Stimulated activated CD8-positive, alpha-beta memory T cell treated with anti-CD3 and anti-CD28 coated beads, Interleukin-15, amount 100 ng/mL, for 24 hours (primary cell): ENCODE results near the gene ACTMAP.
A peak's percentile ranks its signal among the peaks of the same experiment; 100 is the strongest.
"Not testable (repeated sequence)": the region's sequence is repeated elsewhere in the genome, so short reads cannot be mapped to it uniquely, and the experiment has no call there.

Source experiments
- DNase-seq: peaks from one replicate; pipeline ENCODE4 v3.0.0-alpha.2; 2020; ENCODE audit warnings: low read depth

The ACTMAP gene

DNA sequence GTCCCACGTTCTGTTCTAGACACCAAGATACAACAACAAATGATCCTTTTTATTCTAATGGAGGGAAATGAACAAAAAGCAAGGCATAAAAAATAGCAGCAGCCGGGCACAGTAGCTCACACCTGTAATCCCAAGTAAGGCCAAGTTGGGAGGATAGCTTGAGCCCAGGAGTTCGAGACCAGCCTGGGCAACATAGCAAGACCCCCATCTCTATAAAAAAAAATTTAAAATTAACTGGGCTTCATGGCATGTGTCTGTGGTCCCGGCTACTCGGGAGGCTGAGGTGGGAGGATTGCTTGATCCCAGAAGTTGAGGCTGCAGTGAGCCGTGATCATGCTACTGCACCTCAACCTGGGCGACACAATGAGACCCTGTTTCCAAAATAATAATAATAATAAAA is 26.1 kb upstream of the ACTMAP start:
- DNase-seq, result no peak

DNA sequence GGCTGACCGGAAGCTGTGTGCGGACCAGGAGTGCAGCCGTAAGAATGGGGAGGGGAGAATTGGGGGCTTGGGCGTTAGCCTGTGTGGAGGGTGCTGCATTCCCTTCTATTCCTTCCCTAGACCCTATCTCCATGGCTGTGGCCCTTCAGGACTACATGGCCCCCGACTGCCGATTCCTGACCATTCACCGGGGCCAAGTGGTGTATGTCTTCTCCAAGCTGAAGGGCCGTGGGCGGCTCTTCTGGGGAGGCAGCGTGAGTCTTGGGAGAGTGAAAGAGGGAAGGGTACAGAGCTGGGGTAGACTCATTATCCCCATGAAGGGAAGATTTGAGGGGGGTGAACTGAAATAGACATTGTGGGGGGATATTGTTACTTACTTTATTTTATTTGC is 25.4 kb upstream of the ACTMAP start:
- no peak for DNase-seq

DNA sequence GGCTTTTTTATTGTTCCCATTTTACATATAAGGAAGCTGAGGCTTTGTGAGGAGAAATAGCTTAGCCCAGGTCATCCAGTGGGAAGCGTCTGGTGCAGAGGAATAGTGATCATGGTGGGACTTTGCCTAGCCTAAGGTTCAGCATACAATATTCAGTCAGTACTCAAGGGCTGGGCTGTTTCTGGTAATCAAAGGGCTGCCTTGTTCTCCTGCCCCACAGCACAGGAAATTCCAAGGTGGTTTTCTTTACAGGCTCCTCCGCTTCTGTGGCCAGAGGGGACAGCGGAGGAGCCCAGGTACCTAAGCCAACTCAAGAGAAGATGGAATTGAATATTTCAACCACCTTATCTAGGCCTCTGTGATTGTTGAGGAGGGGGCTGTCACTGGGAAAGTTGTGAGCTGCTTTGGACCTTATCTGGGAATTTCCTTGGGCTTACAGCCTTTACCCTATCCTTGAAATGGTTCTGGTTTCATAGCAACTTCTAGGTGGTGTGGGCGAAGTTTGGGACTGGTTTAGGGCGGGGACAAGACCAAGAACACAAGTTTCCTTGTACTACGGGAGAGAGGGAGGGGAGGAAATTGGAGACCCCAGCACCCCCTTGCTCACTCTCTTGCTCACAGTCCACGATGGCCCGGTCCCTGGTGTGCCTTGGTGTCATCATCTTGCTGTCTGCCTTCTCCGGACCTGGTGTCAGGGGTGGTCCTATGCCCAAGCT is 24.8 kb upstream of the ACTMAP start, which contains the start of gene MIA:
Gene MIA, plus strand, starts transcription at position 606 of the 716 bp plus-strand sequence. Its CDS starts 22 bp downstream, at position 628.
- DNase-seq, result no peak

DNA sequence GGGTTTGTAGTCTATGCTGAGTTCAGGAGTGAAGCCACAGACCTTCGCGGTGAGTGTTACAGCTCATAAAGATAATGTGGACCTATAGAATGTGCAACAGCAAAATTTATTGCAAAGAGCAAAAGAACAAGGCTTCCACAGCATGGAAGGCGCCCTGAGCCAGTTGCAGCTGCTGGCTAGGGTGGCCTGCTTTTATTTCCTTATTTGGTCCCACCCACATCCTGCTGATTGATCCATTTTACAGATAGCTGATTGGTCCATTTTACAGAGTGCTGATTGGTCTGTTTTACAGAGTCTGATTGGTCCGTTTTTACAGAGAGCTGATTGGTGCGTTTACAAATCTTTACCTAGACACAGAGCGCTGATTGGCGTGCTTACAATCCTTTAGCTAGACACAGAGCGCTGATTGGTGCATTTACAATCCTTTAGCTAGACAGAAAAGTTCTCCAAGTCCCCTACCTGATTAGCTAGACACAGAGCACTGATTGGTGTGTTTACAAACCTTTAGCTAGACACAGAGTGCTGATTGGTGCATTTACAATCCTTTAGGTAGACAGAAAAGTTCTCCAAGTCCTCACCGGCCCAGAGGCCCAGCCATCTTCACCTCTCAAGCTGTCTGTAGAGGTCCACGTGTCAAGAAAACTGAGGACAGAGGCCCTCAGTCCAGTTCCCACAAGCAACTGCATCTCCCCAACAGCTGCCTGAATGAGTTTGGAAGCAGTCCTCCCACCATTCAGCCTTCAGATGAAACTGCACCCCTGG is 21.0 kb upstream of the ACTMAP start:
- DNase-seq, result not testable (repeated sequence)

DNA sequence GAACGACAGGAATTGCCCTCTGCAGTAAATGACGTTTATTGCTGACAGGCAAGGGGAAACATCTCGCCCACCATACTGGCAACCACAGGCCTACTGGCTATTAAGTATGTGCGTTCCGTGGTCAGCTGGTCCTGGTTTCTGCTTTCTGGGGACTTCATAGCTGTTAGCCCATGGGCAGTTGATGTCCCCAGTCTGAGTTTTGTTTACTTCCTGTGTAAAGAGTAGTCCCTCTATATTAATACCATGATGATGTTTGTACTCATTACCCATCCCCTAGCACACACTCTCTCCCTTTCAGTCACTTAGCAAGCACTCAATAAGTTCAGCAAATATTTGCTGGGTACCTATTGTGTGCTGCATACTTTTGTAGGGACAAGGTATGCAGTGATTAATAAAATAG is 18.6 kb upstream of the ACTMAP start:
- no peak for DNase-seq

DNA sequence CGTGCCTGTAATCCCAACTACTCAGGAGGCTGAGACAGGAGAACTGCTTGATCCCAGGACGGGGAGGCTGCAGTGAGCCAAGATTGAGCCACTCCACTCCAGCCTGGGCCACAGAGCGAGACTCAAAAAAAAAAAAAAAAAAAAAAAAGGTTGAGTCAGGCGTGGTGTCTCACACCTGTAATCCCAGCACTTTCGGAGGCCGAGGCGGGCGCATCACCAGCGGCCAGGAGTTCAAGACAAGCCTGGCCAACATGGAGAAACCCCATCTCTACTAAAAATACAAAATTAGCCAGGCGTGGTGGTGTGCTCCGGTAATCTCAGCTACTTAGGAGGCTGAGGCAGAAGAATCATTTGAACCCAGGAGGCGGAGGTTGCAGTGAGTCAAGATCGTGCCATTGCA is 16.1 kb upstream of the ACTMAP start:
- not testable (repeated sequence) for DNase-seq

DNA sequence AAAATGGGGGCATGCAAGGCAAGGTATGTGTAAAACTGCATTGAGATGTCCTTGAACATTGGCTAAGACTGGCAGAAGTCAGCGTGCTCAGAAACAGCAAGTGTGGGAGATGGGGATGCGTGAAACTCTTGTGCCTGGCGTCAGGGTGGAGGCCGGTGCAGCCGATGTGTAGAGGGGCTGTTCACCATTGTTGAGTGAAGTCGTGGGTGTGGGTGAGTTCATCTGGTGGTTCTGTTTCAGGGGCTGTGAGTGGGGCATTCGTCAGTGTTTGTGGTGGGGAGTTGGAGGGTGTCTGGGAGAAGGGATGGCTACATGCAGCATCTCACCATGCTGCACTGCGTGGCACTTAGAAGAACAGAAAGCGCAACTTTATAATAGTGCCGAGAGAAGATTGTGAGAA is 13.7 kb upstream of the ACTMAP start:
- DNase-seq, result no peak

DNA sequence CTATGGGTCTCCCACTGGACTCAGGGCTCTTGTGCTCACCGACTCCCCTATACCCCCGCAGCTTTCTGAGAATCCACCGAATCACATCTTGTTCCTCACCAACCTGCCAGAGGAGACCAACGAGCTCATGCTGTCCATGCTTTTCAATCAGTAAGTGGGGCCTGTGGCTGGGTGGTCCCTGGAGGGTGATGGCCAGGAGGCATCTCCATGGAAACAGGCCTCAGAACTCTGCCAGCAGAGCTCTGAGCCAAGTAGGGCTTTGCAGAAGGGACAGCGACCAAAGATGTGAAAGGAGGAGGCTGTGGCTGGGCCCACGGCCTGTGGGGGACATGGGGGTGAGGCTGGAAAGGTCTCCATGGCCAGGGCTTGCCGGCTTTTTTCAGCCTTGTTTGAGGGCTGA is 13.2 kb upstream of the ACTMAP start:
- DNase-seq, result no peak

DNA sequence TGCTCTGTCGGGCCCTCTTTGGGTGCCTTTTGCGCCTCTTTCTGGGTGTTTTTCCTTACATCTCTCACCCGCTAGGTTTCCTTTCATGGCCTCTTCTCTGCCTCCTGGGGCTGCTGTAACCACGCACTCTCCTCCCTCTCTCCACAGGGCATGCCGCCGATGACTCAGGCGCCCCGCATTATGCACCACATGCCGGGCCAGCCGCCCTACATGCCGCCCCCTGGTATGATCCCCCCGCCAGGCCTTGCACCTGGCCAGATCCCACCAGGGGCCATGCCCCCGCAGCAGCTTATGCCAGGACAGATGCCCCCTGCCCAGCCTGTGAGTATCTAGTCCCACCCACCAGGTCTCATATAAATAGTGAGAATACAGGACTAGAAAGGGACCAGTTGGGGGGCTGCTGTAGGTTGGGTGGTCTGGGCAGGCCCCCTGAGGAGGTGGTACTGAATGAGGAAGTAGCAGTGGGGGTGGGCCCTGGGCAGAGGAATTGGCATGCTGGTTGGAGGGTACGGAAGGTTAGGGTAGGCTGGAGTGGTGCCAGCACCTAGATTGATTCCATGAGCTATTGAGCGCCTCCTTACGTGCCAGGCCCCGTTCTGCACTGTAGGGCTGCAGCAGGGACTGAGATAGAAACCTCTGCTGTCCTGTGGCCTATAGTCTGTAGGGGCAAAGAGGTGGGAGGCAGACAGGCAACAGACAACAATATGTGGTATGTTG is 12.6 kb upstream of the ACTMAP start:
- no peak for DNase-seq

DNA sequence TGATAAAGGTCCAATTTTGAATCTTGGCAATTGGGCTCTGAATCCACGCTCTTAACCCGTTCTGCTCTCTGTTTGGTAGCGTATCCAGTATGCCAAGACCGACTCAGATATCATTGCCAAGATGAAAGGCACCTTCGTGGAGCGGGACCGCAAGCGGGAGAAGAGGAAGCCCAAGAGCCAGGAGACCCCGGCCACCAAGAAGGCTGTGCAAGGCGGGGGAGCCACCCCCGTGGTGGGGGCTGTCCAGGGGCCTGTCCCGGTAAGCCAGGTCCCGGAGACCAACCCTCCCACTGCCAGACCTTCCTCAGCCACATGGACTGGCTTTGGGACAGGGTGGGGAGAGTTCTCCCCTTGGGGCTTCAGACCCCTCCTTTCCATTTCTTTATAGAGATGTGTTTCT is 9.1 kb upstream of the ACTMAP start:
- no peak for DNase-seq

DNA sequence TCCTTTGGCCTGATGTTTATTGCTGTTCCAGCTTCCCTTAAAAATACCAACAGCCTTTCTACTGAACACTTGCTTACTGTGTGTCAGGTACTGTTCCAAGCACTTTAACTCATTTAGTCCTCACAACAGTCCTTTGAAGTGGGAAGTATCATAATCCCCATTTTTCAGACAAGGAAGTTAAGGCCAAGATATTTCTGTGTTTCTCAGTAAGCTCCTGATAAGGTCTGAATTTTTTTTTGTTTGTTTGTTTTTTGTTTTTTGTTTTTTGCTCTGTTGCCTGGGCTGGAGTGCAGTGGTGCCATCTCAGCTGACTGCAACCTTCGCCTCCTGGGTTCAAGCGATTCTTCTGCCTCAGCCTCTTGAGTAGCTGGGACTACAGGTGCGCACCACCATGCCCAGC is 8.2 kb upstream of the ACTMAP start:
- no peak for DNase-seq

DNA sequence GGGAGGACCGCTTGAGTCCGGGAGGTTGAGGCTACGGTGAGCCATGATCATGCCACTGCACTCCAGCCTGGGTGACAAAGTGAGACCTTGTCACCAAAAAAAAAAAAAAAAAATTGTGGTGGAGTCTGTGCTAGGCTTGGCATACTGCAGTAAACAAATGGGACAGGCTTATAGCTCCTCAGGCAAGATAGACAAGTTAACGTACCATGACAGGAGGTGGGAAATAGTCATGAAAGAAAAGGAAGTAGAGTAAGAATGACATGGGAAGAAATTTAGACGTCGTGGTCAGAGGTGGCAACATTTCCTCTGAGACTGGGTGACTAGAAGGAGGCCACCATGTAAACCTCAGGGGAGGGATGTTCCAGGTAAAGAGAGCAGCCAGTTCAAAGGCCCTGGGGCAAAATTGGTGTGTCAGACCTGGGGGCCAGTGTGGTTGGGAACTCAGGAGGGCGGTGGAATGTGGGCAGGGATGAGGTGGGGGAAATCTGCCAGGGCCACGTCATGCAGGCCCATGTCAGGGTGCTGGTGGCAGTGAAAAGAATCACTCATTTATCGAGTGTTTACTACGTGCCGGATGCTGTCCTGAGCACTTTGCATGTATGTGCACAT is 6.3 kb upstream of the ACTMAP start:
- no peak for DNase-seq

DNA sequence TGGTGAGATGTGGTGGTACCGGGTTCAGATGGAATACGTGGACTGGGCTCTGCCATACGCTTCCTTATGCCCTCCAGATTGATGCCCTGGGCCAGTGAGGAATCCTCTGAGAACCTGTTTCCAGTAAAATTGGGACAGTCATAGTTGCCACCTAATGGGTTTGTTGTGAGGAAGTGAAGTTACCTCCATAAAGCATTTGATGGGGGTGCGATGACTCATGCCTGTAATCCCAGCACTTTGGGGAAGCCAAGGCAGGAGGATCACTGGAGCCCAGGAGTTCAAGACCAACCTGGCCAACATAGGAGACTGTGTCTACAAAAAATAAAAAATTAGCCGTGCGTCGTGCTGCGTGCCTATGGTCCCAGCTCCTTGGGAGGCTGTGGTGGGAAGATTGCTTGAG is 5.5 kb upstream of the ACTMAP start:
- DNase-seq, result no peak

DNA sequence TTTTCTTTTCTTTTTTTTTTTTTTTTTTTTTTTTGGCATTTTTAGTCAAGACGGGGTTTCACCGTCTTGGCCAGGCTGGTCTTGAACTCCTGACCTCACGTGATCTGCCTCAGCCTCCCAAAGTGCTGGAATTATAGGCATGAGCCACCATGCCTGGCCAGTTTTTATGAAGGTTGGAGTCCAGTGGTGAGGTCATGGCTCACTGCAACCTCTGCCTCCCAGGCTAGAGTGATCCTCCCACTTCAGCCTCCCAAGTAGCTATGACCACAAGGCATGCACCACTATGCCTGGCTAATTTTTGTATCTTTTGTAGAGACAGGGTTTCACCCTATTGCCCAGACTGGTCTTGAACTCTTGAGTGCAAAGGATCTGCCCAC is 5.0 kb upstream of the ACTMAP start:
- no peak for DNase-seq

DNA sequence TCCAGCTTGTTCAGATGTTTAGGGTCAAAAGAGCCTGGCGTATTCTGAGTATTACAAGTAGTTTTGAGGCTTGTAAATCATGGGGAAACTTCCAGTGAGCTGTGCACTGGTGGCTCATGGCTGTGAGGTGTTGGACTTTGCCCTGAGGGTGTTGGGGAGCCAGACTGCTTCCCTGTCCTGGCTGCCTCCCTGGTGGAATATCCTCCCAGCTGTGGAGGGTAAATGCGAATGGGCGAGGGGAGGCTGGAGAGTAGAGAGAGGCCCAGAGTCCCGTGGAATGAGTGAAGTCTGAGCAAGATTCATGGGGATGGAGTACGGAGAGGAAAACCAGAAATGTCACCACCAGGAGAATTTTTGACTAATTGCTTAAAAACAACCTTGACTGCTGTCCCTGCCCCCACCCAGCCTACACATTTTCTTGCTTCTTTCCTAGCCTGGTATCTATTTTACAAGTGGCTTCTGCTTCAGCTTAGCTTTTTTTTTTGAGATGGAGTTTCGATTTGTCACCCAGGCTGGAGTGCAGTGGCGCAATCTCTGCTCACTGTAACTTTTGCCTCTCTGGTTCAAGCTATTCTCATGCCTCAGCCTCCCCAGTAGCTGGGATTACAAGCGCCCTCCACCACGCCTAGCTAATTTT is 4.5 kb upstream of the ACTMAP start:
- no peak for DNase-seq

DNA sequence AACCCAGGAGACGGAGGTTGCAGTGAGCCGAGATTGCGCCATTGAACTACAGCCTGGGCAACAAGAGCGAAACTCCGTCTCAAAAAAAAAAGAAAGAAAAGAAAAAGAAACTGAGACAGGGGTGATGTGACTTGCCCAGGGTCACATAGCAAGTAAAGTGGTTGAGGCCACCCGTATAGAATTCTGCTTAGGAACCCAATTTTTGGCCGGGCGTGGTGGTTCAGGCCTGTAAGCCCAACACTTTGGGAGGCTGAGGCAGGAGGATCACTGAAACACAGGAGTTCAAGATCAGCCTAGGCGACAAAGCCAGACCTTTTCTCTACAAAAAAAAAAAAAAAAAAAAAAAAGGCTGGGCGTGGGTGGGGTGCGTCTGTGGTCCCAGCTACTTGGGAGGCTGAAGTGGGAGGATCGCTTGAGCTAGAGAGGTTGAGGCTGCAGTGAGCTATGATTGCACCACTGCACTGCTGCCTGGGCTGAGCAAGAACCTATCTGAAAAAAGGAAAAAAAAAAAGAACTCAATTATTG is 2.0 kb upstream of the ACTMAP start:
- DNase-seq, result no peak

DNA sequence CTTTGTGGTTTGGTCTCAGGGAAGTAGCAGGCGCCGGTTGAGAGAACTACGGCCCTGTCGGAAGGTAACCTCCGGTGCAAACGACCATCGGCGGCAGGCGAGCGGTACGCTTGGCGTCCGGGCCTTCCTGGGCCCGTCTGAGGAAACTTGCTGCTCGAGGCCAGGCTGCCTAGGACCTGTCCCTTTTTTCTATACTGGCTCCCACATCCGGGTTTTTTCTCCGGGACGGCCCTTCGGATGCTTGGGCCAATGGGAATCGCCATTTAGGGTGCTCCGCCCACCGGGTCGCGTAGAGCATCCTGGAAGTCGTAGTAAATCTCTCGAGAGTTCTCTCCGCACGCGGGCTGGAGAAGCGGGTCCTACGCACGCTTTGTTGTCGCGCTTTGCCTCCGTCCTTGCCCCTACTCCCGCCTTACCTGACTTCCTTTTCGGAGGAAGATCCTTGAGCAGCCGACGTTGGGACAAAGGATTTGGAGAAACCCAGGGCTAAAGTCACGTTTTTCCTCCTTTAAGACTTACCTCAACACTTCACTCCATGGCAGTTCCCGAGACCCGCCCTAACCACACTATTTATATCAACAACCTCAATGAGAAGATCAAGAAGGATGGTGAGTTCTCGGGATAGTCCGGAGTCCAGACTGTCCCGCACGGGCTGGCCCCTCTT is 729 bp upstream of the ACTMAP start, which contains the start of gene SNRPA:
Gene SNRPA, plus strand, starts transcription at position 330 of the 664 bp plus-strand sequence. Its CDS starts 206 bp downstream, at position 536.
- peak; percentile 85 for DNase-seq

DNA sequence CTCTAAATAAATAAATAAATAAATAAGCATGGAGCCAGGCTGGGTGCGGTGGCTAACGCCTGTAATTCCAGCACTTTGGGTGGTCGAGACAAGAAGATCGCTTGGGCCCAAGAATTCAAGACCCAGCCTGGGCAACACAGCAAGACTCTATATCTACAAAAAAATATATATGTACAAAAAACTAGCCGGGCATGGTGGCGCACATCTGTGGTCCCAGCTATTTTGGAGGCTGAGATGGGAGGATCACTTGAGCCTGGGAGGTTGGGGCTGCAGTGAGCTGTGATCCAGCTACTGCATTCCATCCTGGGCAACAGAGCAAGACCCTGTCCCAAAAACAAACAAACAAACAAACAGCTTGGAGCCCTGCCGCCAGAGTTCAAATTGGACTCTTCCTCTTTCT is 2.7 kb downstream of the ACTMAP start:
- DNase-seq, result no peak

DNA sequence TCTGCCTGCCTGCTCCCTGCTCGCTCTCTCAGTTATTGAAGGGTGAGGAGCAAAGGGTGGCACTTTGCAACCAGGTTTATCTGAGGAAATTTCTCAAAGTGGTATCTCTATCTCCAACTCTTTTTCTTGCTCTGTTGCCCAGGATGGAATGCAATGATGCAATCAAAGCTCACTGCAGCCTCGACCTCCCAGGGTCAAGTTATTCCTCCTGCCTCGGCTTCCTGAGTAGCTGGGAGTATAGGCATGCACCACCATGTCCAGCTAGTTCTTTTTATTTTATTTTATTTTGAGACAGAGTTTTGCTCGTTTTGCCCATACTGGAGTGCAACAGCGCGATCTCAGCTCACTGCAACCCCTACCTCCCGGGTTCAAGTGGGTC is 4.9 kb downstream of the ACTMAP start:
- no peak for DNase-seq

DNA sequence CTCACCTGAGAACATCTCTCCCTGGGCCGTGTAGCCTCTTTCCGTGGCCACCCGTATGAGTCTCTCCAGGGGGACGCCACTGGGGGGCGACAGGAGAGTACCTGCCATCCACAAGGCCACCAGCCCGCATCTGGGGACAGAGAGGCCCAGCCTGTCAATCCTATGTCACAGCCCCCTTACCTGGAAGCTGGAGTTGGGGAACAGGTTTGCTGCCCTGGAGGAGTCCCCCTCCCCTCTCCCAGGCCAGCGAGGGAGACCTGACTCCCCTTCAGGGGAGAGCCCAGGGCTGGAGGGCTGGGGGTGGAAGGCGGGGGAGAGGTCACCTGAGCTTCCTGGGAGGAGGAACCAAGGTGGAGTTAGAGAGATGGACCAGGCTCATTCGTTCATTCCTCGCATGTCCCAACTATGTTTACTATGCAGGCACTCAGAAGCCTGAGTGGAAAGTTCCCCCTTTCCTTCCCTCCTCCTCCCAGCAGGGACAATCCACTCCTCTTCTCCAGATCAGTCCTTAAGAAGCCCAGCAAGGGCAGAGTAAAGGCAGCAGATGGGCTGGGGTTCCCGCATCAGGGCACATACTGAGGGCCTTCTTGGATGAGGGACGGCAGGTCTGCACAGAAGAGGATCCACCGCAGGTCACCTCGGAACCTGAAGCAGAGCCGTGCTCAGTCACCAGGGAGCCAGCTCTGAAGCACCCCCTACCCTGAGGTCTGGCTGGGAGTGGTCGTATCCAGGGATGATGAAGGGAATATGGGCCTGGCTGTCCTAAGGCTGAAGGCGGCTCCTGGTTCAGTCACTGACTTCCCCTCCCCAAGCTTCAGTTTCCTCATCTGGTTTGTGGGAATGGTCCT is 5.5 kb downstream of the ACTMAP start:
- DNase-seq, result no peak
